NCI-H1436 treated with DMSO at 0.1 percent for 48 hours (cell line): ENCODE data around the gene CABLES2.
A peak's percentile ranks its signal among the peaks of the same experiment; 100 is the strongest.

Experiments used
- DNase-seq: peaks from one replicate; lab custom pipeline; 2025; lab: John Stamatoyannopoulos, UW

Gene CABLES2, protein sequence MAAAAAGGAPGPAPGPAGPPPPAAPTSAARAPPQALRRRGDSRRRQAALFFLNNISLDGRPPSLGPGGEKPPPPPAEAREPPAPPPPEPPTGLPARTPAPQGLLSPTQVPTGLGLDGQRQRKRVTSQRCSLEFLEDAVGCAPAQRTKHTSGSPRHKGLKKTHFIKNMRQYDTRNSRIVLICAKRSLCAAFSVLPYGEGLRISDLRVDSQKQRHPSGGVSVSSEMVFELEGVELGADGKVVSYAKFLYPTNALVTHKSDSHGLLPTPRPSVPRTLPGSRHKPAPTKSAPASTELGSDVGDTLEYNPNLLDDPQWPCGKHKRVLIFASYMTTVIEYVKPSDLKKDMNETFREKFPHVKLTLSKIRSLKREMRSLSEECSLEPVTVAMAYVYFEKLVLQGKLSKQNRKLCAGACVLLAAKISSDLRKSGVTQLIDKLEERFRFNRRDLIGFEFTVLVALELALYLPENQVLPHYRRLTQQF

GRCh38 chr20:62407221-62407992 is at the start of gene CABLES2:
Gene CABLES2, minus strand, starts transcription at chr20:62407285. Its CDS starts 9 bp downstream, at chr20:62407276.
- DNase-seq: peak; percentile 56

GRCh38 chr20:62455929-62456328 is 48.8 kb upstream of the CABLES2 start:
- DNase-seq: no peak

- no peak for DNase-seq
Observed at GRCh38 chr20:62454904-62455636, 48.0 kb upstream of the CABLES2 start.

GRCh38 chr20:62453186-62453808 is 46.2 kb upstream of the CABLES2 start:
- no peak for DNase-seq

GRCh38 chr20:62452475-62453095 is 45.5 kb upstream of the CABLES2 start:
- DNase-seq: no peak

DNA sequence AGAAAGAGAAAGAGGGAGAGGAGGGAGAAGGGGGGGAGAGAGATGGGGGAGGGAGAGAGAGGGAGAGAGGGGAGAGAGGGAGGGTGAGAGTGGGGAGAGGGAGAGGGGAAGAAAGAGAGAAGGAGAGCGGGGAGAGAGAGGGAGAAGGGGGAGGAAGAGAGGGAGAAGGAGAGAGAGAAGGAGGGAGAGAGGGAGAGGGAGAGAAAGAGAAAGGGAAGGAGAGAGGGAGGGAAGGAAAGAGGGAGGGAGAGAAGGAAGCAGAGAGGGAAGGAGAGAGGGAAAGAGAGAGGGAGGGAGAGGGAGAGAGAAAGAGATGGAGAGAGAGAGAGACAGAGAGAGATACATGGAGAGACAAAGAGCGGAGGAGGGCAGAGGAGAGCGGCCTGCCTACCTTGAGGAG is 44.9 kb upstream of the CABLES2 start:
- DNase-seq: no peak

GRCh38 chr20:62451156-62451767 is 44.2 kb upstream of the CABLES2 start:
- DNase-seq: no peak

- DNase-seq: no peak
Observed at GRCh38 chr20:62449951-62450691, 43.0 kb upstream of the CABLES2 start.

DNA sequence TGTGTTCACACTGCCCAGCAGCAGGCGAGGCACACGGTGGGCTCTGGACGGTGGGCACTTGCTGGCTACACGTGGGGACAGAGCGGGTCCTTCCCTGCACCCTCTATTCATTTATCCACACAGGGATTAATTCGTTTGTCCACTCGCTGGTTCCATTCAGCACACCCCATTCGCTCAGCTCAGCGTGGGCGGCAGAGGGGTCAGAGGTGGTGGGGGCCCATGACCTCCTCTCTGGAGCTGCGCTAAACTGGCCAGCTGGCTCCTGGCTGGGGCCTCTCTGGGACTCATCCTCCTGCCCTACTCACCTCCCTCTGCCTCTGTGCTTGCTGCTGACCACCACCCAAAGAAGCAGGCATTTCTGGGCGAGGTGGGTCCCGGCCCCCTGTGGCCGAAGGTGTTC is 41.7 kb upstream of the CABLES2 start:
- no peak for DNase-seq

- no peak for DNase-seq
Observed at GRCh38 chr20:62448038-62448437, 41.0 kb upstream of the CABLES2 start.

DNA sequence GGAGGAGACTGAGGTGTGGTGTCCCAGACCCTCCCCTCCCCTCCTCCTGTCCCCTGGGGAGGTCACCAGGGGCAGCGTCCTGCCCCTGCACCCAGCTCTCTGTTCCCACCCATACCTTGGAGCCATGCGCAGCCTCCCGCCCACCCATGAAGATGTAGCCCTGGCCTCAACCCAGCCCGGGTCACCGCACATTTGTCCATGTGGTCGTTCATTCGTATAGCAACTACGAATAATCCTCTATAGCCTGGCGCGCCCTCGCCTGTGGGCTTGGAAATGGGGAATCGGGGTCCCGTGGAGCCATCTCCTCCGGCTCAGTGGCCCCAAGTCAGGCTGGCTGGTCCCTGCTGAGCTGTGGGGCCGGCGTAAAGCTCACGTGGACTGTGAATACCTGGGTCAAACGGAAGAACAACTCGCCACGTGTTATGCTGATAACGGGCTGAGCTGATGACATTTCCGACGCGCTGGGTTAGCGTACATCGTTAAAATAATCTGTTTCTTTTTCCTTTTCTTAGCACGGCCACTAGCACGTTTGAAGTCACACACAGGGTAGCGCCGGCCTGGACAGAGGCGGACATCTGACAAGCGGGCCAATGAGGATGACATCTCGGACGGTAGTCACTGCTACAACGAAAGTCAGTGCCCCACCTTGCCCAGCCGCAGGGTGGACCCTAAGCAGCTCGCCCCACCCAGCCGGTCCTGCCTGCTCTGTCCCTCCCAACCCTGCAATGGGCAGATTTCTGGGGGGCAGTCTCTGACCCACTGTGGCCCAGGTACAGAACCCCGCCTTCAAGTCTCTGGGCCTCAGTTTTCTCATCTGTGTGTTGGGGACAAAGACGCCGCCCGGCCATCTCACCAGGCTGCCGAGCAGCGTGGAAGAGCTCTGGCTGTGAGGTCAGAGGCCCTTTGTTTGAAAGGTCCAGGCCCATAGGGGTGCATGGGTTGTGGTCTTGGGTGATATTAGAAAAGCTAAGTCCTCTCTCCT is 40.1 kb upstream of the CABLES2 start:
- no peak for DNase-seq

- DNase-seq: no peak
Observed at GRCh38 chr20:62446481-62446880, 39.4 kb upstream of the CABLES2 start.

- DNase-seq: no peak
Observed at GRCh38 chr20:62445553-62446340, 38.7 kb upstream of the CABLES2 start.

- DNase-seq: no peak
Observed at GRCh38 chr20:62444286-62444685, 37.2 kb upstream of the CABLES2 start.

DNA sequence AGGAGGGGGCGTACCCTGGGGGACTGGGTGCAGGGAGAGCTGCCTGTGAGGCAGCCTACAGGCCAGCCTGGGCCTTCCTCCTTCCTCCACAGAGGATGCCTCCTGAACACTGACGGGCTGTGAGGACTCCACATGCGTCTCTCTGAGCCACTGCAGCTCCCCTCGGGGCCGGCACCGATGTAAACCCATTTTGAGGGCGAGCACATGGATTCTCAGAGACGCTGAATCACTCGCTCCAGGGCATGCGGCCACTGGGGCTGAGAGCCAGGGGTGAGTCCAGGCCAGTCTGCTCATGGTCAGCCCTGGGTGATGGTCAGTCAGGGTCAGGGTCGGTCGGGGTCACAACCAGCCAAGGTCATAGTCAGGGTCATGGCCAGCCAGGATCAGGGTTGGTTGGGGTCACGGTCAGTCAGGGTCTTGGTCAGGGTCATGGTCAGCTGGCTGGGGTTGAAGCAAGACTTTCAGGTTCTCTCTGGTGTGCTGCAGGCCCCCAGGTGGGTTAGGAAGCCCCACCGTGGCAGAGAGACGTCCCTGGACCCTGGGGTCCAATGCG is 35.0 kb upstream of the CABLES2 start:
- no peak for DNase-seq

DNA sequence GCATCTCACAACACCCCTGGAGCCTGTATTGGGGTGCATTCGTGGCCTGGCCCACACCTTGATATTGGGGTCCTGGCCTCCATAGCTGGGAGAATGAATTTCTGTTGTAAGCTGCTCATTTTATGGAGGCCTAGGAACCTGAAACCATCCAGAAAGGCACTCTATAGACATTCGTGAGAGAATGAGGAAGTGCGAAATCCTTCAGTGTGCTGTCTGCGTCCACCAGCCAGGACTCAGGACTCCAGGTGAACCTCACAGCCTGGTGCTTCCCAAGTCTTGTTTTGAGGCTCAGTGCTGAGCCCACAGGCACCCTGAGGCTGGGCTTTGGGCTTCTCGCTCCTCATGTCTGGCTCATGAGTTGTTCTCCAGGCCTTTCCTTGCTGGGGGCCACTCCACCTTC is 32.1 kb upstream of the CABLES2 start:
- DNase-seq: no peak

DNA sequence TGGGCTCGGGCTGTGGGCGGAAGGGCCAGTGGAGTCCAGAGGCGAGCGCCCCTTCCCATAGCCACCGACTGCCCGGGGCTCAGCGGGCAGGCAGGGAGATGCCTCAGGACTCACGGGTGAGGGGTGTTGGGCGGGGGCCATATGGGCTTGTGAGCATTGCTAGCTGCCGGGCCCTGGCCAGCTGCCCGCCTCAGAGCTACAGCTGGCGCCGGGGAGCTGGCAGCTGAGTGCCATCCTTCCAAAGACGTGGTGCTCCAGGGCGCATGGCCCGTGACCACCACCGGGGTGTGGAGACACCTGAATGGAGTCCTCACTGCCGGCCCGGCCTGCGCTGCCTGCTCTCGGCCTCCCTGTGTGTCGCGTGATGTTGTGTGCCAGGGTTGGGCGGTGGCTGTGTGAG is 30.8 kb upstream of the CABLES2 start:
- no peak for DNase-seq

GRCh38 chr20:62437496-62437895 is 30.4 kb upstream of the CABLES2 start:
- no peak for DNase-seq
